ENCODE data around the gene LKAAEAR1. TPM values are rescaled to one million over a fixed set of nuclear protein-coding genes. Genes with fewer than 3 reads are reported as not detected.

LKAAEAR1 gene
- total RNA-seq, 1 donor from 2014 or later, result not detected

GRCh38 chr20:64049060-64049877 lies 34.9 kb downstream of the LKAAEAR1 start, which contains the start of gene SOX18:
SOX18 (minus strand) TSS chr20:64049639; CDS start chr20:64049516, 123 bp downstream.
- peaks cover 8% of the 10 kb centered on the region for H3K4me1 Mint-ChIP-seq (ENCODE audit: low read depth, unreplicated experiment)
- Histone ChIP-seq H3K4me3 (ENCODE audit: insufficient read depth, low read depth, low read length) (no peak within 1 kb of the TSS), H3K4me2 (ENCODE audit: low read length) (peak within 1 kb of the TSS; percentile 44), H3K9me3 (ENCODE audit: insufficient read depth, low read depth, low read length) (no peaks in the 10 kb centered on the region), H2AFZ (ENCODE audit: low read depth, low read length) (no peak within 1 kb of the TSS), H3K4me1 (ENCODE audit: insufficient read depth, low read length) (peaks cover 2% of the 10 kb centered on the region), H4K20me1 (ENCODE audit: insufficient read depth, low read length) (peaks cover 12% of the 10 kb centered on the region), H3K27ac (ENCODE audit: low read depth, low read length) (no peak within 1 kb of the TSS), H3K9ac (ENCODE audit: low read length) (no peak within 1 kb of the TSS), H3K36me3 (ENCODE audit: insufficient read depth, low read length) (no peaks in the 10 kb centered on the region), H3K27me3 (ENCODE audit: insufficient read depth, low read length) (peaks cover 40% of the 10 kb centered on the region), H3K79me2 (ENCODE audit: insufficient read depth, low read length) (no peaks in the 10 kb centered on the region)
- H3K27ac Mint-ChIP-seq (ENCODE audit: unreplicated experiment), result no peak within 1 kb of the TSS
- peaks cover 45% of the 10 kb centered on the region for H3K27me3 Mint-ChIP-seq (ENCODE audit: low read depth, unreplicated experiment)
- no peaks in the 10 kb centered on the region for H3K9me3 Mint-ChIP-seq (ENCODE audit: unreplicated experiment)
- H3K36me3 Mint-ChIP-seq (ENCODE audit: low read depth, unreplicated experiment), result no peaks in the 10 kb centered on the region
- H3K4me3 Mint-ChIP-seq (ENCODE audit: unreplicated experiment), result no peak within 1 kb of the TSS
- no peak for TF ChIP-seq EZH2 (IDR thresholded peaks at IDR 0.05; ENCODE audit: insufficient read depth, low read length)
- no peak for TF ChIP-seq CTCF (IDR thresholded peaks at IDR 0.05; ENCODE audit: insufficient read depth, low read depth, low read length)
- DNase-seq (ENCODE audit: low read depth) (no peak), FAIRE-seq (no peak)

- peaks cover 8% of the 10 kb centered on the region for H3K4me1 Mint-ChIP-seq (ENCODE audit: low read depth, unreplicated experiment)
- peaks cover 48% of the 10 kb centered on the region for H3K27me3 Mint-ChIP-seq (ENCODE audit: low read depth, unreplicated experiment)
- no peak for FAIRE-seq
These were observed 35.7 kb downstream of the LKAAEAR1 start for GRCh38 chr20:64048402-64049044.

More at GRCh38 chr20:64048402-64049044, 35.7 kb downstream of the LKAAEAR1 start:
- Histone ChIP-seq H2AFZ (ENCODE audit: low read depth, low read length) (no peak overlapping the region), H3K27ac (ENCODE audit: low read depth, low read length) (no peak overlapping the region), H4K20me1 (ENCODE audit: insufficient read depth, low read length) (peaks cover 12% of the 10 kb centered on the region), H3K79me2 (ENCODE audit: insufficient read depth, low read length) (no peaks in the 10 kb centered on the region), H3K4me1 (ENCODE audit: insufficient read depth, low read length) (peaks cover 2% of the 10 kb centered on the region), H3K4me2 (ENCODE audit: low read length) (no peak overlapping the region), H3K4me3 (ENCODE audit: insufficient read depth, low read depth, low read length) (no peak overlapping the region), H3K36me3 (ENCODE audit: insufficient read depth, low read length) (no peaks in the 10 kb centered on the region), H3K27me3 (ENCODE audit: insufficient read depth, low read length) (peaks cover 45% of the 10 kb centered on the region), H3K9ac (ENCODE audit: low read length) (no peak overlapping the region), H3K9me3 (ENCODE audit: insufficient read depth, low read depth, low read length) (no peaks in the 10 kb centered on the region)
- Mint-ChIP-seq H3K4me3 (ENCODE audit: unreplicated experiment) (no peak overlapping the region), H3K27ac (ENCODE audit: unreplicated experiment) (no peak overlapping the region), H3K9me3 (ENCODE audit: unreplicated experiment) (no peaks in the 10 kb centered on the region), H3K36me3 (ENCODE audit: low read depth, unreplicated experiment) (no peaks in the 10 kb centered on the region)
- DNase-seq (ENCODE audit: low read depth), result no peak
- TF ChIP-seq EZH2 (IDR thresholded peaks at IDR 0.05; ENCODE audit: insufficient read depth, low read length), result peak; percentile 96
- TF ChIP-seq CTCF (IDR thresholded peaks at IDR 0.05; ENCODE audit: insufficient read depth, low read depth, low read length), result no peak
